Non-pigmented ciliary epithelial cell (primary cell): ENCODE measurements around the gene DPH3.

ENCODE experiments used
- DNase-seq: peaks from one replicate; pipeline ENCODE4 v3.0.0-alpha.2; 2010; ENCODE audit warnings: low read depth

DPH3 gene

DNA sequence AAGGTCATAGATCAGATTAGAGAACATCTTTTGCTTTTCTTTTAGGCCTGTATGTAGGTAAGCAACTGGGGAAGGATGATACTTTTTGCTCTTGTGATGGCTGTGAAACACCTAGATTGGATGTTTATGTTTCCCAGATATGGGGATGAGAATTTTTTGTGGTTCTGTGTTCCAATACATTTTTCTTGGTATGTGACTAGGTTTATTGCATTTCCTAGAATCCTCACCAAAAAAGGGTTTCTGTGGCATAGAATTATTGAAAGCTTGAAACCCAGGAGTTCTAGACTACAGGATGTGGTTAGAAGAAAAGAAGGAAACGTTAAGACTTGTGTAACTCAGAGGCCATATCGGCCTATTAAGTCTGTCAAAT lies 26.1 kb upstream of the DPH3 start:
- DNase-seq: no peak

DNA sequence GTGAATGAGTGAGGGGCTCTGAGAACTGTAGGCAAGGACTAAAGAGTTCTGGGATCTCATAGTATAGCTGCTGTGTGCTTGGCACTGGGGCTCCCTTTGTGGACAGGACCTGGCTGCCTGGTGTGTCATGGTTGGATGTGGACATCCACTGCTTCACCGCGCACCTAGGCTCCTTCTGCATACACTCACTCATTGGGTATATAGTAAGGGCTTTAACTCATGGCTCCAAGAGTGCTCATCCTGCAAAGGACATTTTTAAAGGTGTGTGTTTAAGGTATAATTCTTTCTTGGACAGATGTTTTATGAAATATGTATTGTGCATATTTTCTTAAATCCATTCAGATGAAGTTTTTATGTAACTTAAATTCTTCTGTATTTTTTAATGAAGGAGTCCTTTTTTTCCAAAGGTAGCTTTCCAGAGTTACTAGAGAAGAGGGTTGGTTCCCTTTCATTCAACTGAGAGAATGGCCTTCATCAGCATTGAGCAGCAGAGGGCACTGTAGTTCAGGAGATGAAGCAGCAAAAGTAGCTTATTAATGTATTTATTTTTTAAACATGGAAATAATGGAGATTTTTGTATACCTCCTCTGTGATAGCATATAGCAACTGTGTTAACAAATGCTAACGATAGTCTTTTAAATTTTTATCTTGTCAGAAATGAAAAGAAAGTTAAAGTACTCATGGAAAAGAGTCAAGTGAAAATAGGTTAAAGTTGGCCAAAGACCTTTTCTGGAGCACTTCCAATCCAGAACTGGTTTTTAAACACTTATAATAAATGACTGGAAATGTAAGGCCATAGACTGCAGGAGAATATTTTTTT lies 25.5 kb upstream of the DPH3 start:
- no peak for DNase-seq

DNA sequence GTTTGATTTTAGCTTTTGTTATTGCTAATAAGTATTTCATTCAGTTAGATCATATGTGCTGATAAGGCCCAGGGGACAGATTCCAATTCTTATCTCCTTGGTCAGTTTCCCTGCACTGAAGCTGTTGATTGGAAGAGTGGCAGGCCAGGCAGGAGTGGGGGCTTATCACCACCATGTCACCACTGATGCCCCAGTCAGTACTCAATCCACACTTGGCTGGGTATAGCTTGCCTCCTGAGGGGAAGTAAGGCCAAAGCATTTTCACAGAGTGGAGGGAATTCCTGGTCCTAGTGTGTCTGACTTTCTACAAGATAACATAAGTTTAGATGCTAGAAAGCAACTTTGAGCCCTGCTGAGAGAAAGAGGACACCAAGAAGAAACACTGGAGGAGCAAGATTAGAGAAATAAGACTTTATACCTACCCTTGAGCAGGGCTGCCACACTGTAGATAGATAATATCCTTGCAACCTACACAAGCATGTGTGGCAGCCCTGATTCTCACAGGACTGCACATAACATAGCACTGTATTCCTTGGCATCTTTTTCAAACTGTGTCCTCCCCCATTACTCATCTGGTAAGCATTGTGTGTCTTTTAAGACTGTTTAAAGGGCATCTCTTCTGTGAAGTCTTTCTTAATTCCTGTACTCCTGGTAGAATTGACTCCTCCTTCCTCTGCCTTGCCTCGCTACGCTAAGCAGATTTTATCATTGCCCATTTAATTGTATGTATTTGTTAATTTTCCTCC lies 24.6 kb upstream of the DPH3 start:
- DNase-seq: no peak

DNA sequence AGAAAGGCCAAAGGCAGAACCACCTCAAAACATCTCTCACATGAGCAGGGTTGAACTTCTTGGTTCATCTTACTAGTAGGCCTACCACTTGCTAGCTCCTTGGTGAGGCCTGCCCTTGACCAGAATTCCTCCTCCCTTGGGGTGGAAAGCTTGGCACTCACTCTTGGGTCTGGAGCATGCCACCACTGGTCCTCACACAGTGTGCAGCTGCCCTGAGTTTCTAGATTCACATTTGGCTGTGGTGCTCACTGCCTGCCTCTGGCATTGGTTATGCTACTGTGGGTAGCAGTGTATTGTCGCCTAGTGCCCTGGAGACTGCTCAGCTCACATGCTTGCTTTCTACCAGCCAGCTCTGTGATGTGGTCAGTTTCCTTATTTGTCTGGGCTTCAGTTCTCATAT lies 23.9 kb upstream of the DPH3 start:
- DNase-seq: no peak

DNA sequence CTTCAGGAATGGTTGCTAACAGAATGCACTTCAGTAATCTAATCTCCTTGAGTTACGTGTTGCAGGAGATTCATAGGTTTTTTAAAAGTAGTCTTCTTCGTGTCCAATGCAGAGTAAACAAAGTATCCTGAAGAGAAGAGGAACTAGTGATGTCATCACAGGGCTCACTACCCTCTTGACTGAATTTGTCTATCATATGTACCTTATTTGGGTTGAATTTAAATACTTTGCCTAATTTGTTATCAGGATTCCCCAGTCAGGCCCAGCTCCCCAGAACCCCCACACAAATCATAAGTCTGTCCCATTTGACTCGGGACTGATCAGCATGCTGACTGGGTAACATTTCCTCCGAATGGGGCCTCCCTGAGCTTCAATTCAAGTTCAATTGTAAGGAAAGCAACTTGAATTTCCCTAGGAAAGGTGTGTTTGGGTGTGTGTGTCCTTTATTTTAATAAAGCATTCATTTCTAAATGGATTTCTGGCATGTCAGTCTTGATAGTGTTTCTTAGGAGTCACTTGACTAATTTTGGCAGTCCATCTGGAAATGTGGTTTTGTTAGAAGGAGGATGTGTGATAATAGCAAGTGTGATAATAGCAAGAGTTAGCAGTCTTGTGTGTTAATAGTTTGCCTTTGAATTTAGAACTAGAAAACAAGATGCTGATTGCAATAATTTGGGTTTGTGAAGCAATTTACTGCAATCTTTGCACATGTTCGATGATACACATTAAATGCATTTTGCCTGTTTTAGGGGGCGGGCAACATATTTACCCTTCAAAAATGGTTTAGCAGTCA lies 22.2 kb upstream of the DPH3 start:
- no peak for DNase-seq

GRCh38 chr3:16286161-16286560 lies 21.4 kb upstream of the DPH3 start:
- no peak for DNase-seq

GRCh38 chr3:16284633-16285032 lies 19.9 kb upstream of the DPH3 start:
- no peak for DNase-seq

DNA sequence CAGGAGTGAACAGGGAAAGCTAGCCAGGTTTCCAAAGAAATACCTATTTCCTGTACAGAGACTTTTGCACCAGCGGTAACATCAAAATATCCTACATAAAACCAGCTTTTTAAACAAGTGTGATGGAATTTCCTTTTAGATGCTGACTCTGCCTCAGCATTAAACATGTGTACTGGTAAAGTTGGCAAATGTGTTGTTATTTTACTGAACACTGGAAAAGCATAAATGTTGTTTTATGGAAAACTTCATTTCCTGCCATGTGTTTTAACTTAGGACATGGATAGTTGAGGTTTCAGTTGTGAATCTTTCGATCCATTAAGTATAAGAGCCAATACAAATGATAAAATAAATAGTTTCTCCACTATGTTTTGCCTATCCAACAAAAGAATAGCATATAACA lies 15.9 kb upstream of the DPH3 start:
- DNase-seq: no peak

- DNase-seq: no peak
These were observed 14.5 kb upstream of the DPH3 start for GRCh38 chr3:16279010-16279801.

DNA sequence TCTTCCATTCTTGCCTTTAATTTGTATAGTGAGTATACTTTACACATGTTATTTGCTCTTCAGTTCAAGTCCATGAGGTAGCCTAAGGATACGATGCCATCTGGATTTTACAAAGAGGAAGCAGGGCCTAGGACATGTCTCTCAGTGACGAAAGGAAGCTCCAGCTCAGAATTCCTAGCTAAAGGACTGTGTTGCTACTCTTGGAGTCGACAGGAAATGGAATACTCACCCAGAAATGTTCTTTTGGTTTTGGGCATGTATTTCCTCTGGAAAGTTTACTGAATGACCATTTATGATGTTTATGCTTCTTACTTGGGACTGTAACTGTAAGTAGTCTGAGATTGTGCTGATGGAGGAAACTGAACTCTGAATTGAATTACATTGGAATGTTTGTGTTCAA lies 12.7 kb upstream of the DPH3 start:
- no peak for DNase-seq

GRCh38 chr3:16273867-16274266 lies 9.1 kb upstream of the DPH3 start:
- DNase-seq: no peak

- DNase-seq: no peak
These were observed 7.8 kb upstream of the DPH3 start for GRCh38 chr3:16272588-16272987.

DNA sequence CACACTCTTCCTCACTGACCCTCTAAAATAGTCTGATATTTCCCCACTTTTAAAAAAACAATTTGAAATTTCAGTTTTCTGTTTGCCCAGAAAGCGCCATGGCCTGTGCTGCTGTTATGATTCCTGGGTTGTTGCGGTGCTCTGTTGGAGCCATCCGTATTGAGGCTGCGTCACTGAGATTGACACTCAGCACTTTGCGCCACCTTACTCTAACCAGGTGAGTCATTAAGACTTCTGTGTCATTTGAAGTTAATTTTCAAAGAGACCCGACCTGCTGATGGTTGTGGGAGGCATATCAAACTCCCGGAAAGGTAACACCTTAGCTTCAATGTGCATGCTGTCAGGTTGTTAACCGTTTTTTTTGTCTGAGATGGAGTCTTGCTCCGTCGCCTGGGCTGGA lies 6.1 kb upstream of the DPH3 start:
- no peak for DNase-seq

- no peak for DNase-seq
These were observed 2.0 kb upstream of the DPH3 start for GRCh38 chr3:16266714-16267113.

GRCh38 chr3:16265455-16265786 lies 678 bp upstream of the DPH3 start:
- no peak for DNase-seq

DNA sequence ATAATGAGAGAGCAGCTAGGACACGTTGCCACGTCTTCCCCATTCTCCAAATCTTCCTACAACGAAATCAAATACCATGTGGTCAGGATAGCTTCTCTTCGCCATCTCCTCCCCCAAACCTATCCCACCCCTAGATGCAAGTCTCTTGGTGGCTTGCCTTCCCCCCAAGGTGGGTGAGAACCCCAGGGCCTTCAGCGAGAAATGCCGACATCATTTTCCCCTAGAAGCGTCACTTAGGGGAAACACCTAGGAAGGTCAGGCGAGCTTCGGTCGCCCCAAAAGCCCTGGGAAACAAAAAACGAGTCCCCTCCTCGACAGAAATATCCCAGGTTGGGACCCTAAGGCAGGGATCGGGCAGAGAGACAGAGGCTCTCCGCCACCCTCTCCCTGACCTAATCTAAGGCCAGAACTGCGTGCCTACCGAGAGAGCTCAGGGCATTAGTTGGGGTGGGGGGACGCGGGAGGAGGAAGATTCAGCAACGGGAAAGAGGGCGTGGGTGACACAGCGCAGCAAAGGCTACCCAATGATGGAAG lies 502 bp downstream of the DPH3 start:
- no peak for DNase-seq

- no peak for DNase-seq
These were observed 2.6 kb downstream of the DPH3 start for GRCh38 chr3:16262174-16262573.

DNA sequence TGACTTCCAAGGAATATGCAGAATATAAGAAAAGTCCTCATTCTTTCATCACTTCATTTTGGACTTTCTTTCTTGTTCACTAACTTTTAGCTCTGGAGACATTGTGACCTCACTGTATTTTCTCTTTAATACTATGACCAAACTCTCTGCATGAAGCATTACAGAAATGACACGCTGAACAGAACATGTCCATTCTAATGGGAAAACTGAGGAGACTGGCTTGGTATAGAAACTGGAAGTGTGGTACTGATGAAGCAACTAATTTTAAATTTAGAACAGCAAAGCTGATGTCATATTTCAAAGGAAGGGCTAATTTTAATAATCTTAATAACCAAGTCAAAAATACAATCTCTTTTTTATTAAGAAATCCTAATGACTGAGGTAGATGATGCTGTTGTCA lies 4.7 kb downstream of the DPH3 start:
- DNase-seq: no peak

GRCh38 chr3:16258866-16259265 lies 5.9 kb downstream of the DPH3 start:
- no peak for DNase-seq

GRCh38 chr3:16258177-16258576 lies 6.6 kb downstream of the DPH3 start:
- DNase-seq: no peak

DNA sequence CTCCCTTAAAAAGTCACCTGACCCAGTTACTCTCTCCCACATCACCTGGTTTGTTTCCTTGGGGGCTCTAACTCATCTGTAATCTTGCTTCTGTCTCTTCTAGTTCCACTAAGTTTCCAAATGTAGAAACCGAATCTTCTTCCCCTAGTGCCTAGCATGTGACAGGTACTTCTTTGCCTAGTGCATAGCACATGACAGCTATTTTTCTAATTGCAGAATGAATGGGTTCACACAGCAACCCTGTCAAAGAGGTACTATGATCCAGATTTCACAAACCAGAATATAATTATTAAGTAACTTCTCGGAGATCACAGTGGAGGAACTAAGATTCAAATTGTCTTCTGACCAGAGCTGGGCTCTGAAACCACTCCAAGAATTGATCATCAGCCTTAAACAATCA lies 7.4 kb downstream of the DPH3 start:
- DNase-seq: no peak

DNA sequence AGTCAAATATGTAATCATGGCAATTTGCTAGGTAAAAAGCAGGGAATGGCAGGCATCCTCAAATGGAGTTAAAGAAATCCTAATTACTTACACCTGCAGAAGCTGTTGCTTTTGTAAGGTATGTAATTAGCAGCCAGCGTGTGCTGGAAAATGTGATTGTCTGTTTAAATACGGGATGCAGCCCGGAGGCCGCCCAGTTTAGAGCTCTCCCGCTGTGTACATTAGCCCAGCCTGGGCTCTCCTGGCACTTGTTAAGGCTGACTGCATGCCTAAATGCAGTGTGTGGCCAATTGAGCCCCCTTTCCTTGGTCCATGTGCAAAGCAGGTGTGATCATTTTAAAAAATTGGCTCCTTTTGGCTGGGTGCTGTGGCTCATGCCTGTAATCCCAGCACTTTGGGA lies 9.0 kb downstream of the DPH3 start:
- no peak for DNase-seq
